Astrocyte (in vitro differentiated cells and primary cell): ENCODE measurements around the gene JUP.

ENCODE experiments used
- EZH2 ChIP-seq: IDR thresholded peaks from 2 replicates; pipeline ENCODE4 v1.6.1; 2012; ENCODE audit warnings: mild to moderate bottlenecking, low read length, inconsistent platforms; ENCODE audit not compliant: insufficient read depth
- TF ChIP-seq, protein P1 (sequence below): IDR thresholded peaks from 2 replicates; pipeline ENCODE4 v1.5.1; 2011; ENCODE audit warnings: low read depth, mild to moderate bottlenecking, inconsistent platforms, low read length, moderate library complexity; ENCODE audit not compliant: insufficient read depth

DNA sequence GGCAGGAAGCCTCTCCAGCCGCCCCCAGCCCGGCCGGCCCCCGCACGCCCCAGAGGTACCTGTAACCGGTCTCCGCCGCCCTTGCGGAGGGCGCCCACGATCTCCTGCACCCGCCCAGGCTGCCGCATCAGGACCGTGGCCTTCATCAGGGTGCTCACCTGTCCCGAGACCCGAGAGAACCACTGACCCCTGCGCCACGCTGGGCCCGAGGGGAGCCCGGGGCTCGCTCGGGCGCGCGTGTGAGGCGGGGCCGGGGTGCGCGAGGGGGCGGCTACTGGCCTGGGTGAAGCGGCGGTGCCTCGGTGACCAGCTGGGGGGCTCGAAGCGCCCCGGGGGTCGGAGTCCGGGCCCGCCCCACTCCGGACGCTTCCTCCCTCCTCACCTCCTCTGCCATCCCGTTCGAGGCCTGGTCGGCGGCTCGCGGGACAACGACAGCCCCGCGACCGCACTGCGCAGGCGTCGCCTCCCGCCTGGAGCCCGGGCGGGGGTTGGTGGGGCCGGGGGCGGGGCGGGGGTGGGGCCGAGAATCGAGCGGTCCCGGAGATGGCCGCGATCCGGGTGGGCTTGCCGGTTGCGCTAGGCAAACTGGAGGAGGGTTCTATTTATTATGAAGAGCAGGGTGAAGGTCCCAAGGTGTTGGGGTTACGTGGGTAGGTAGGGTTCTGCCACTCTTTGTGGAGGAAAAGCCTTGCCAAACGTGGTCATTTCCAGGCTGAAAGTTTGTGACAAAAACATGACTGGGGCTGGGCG, 49.5 kb upstream of the JUP start, which contains the start of gene NT5C3B:
- TF ChIP-seq, protein P1, sequence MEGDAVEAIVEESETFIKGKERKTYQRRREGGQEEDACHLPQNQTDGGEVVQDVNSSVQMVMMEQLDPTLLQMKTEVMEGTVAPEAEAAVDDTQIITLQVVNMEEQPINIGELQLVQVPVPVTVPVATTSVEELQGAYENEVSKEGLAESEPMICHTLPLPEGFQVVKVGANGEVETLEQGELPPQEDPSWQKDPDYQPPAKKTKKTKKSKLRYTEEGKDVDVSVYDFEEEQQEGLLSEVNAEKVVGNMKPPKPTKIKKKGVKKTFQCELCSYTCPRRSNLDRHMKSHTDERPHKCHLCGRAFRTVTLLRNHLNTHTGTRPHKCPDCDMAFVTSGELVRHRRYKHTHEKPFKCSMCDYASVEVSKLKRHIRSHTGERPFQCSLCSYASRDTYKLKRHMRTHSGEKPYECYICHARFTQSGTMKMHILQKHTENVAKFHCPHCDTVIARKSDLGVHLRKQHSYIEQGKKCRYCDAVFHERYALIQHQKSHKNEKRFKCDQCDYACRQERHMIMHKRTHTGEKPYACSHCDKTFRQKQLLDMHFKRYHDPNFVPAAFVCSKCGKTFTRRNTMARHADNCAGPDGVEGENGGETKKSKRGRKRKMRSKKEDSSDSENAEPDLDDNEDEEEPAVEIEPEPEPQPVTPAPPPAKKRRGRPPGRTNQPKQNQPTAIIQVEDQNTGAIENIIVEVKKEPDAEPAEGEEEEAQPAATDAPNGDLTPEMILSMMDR: no peak
- TF ChIP-seq EZH2: no peak
